Jurkat, Clone E6-1 (cell line): ENCODE measurements around the gene CFAP221.

ENCODE experiments used
- DNase-seq: peaks from one replicate; pipeline ENCODE4 v3.0.0-alpha.2; 2011; ENCODE audit warnings: low read depth, low spot score
- H3K4me3 ChIP-seq: 2 replicates; pipeline ENCODE4 v1.5.1; 2011; ENCODE audit warnings: mild to moderate bottlenecking, low read length, control low read depth, moderate library complexity

CFAP221 gene

GRCh38 chr2:119629323-119629825 is 85.1 kb downstream of the CFAP221 start:
- H3K4me3 ChIP-seq: no peak overlapping the region
- no peak for DNase-seq

- no peak for DNase-seq
- no peak overlapping the region for H3K4me3 ChIP-seq
These were observed 85.9 kb downstream of the CFAP221 start for GRCh38 chr2:119630121-119630520.

- no peak for DNase-seq
These were observed 93.1 kb downstream of the CFAP221 start for GRCh38 chr2:119637371-119637770.

GRCh38 chr2:119638246-119638645 is 94.0 kb downstream of the CFAP221 start:
- no peak overlapping the region for H3K4me3 ChIP-seq

More at GRCh38 chr2:119637371-119637770, 93.1 kb downstream of the CFAP221 start:
- H3K4me3 ChIP-seq: no peak overlapping the region

GRCh38 chr2:119638685-119639554 is 94.7 kb downstream of the CFAP221 start:
- DNase-seq: no peak
- no peak overlapping the region for H3K4me3 ChIP-seq

More at GRCh38 chr2:119638246-119638645, 94.0 kb downstream of the CFAP221 start:
- DNase-seq: no peak

- no peak overlapping the region for H3K4me3 ChIP-seq
- DNase-seq: peak; percentile 41
These were observed 97.5 kb downstream of the CFAP221 start for GRCh38 chr2:119641562-119642258.

GRCh38 chr2:119644186-119644585 is 99.9 kb downstream of the CFAP221 start:
- DNase-seq: no peak
- no peak overlapping the region for H3K4me3 ChIP-seq

GRCh38 chr2:119645173-119645855 is 101.1 kb downstream of the CFAP221 start:
- DNase-seq: no peak
- no peak overlapping the region for H3K4me3 ChIP-seq

- H3K4me3 ChIP-seq: no peak overlapping the region
- no peak for DNase-seq
These were observed 101.9 kb downstream of the CFAP221 start for GRCh38 chr2:119646149-119646548.

GRCh38 chr2:119647440-119648169 is 103.4 kb downstream of the CFAP221 start:
- no peak overlapping the region for H3K4me3 ChIP-seq
- no peak for DNase-seq

- no peak for DNase-seq
- no peak overlapping the region for H3K4me3 ChIP-seq
These were observed 105.2 kb downstream of the CFAP221 start for GRCh38 chr2:119649364-119649917.

GRCh38 chr2:119650206-119650605 is 106.0 kb downstream of the CFAP221 start:
- no peak overlapping the region for H3K4me3 ChIP-seq
- DNase-seq: no peak

- H3K4me3 ChIP-seq: no peak overlapping the region
- no peak for DNase-seq
These were observed 106.7 kb downstream of the CFAP221 start for GRCh38 chr2:119650846-119651370.

GRCh38 chr2:119657466-119658145 is 113.4 kb downstream of the CFAP221 start:
- no peak for DNase-seq
- H3K4me3 ChIP-seq: no peak overlapping the region

GRCh38 chr2:119659601-119660342 is 115.5 kb downstream of the CFAP221 start:
- DNase-seq: peak; percentile 18
- H3K4me3 ChIP-seq: no peak overlapping the region

- H3K4me3 ChIP-seq: no peak overlapping the region
- no peak for DNase-seq
These were observed 116.1 kb downstream of the CFAP221 start for GRCh38 chr2:119660343-119660658.

- no peak overlapping the region for H3K4me3 ChIP-seq
- no peak for DNase-seq
These were observed 118.0 kb downstream of the CFAP221 start for GRCh38 chr2:119662297-119662696.
